GM11168 (cell line): ENCODE results near the gene SEMA4D.

Experiments
- in situ Hi-C: fragments of 300-500 bp; cut with MboI; formaldehyde crosslinking; loops from one replicate; pipeline ENCODE4 v1.12.0; 2022; ENCODE audit warnings: low sequenced_read_pairs; ENCODE audit not compliant: unreplicated experiment

The SEMA4D gene

GRCh38 chr9:89453452-89453851 is 44.5 kb downstream of the SEMA4D start:
- in situ Hi-C loops: no loop called here

DNA sequence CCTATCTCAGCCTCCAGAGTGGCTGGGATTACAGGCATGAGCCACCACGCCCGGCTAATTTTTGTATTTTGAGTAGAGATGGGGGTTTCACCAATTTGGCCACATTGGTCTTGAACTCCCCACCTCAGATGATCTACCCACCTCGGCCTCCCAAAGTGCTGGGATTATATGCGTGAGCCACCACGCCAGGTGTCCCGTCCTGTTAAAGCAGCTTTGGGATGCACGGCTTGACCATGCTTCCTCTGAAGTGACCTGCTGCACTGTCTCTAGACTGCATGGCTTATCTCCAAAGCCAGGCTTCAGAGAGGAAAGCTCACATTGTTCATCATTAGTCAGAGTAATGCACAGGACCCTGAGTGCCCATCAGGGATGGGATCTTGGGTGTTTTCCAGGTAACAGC is 45.4 kb downstream of the SEMA4D start:
- in situ Hi-C loops: no loop called here

GRCh38 chr9:89450213-89450612 is 47.7 kb downstream of the SEMA4D start:
- in situ Hi-C loops: no loop called here

DNA sequence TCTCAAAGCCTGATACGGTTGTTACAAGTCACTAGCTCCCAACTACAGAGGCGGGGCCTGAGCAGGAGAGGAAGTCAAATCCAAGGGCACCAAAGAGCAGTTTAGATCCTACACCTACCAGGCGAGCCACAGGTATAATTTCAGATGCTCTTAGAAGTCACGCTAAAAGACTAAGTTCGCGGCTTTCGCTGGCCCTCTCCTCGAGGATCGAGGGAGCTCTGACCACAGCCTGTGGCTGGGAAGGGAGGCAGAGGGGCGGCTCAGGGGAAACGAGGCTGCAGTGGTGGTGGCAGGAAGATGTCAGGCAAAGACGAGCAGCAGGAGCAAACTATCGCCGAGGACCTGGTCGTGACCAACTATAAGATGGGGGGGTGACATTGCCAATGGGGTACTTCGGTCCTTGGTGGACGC is 48.6 kb downstream of the SEMA4D start:
- in situ Hi-C loops: no loop called here

DNA sequence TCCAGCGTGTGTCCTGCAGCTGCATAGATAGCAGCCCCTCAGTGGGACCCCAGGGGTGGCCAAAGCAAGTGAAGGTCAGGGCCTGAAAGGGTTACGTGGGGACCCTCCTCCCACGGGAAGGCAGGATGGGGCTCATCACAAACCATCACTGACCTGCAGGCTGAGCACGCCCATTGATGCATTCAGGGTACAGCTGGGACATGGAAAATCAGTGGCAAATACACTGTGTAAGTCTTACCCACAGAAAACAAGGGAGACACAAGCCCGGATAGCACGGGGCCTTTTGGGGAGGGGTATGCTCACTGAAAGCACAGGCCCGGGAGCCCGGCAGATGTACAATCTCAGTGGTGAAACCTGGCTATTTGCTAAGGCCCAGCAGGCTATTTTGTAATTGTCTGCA is 49.1 kb downstream of the SEMA4D start:
- in situ Hi-C loops: no loop called here

- in situ Hi-C loops: no loop called here
Measured at GRCh38 chr9:89448381-89448780, 49.5 kb downstream of the SEMA4D start.

DNA sequence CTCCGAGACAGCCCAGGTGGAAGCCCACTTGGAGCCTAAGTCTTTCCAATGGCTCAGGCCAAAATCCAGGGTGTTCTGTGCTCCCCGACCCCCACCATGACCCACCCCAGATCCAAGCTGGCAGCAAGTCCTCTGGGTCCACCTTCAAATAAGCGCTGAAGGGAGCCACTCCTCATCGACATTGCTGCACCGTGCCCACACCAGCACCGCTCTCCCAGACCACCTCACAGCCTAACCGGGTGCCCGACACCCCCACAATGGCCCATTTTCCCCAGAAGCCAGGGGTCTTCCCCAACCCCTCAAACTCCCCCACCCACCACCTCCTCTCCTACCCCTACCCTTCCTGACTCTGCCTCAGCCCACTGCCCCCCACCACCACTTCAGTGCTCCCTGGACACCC is 50.5 kb downstream of the SEMA4D start:
- in situ Hi-C loops: no loop called here

DNA sequence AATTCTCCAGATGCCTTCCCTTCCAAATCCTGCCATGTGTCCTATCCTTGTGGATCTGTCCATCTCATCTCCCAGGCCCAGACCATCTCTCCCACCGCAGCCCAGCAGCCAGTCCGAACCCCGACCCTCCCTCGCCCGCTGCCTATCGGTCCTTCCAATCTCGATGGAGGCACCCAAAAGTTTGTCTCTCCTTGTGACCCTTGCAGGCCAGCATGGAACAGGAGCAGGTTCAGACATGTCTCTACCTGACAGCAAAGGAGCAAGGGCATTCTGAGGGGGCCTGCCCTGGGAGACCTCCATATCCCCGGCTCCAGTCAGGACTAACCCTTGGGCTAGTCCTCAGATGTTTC is 51.0 kb downstream of the SEMA4D start:
- in situ Hi-C loops: no loop called here

DNA sequence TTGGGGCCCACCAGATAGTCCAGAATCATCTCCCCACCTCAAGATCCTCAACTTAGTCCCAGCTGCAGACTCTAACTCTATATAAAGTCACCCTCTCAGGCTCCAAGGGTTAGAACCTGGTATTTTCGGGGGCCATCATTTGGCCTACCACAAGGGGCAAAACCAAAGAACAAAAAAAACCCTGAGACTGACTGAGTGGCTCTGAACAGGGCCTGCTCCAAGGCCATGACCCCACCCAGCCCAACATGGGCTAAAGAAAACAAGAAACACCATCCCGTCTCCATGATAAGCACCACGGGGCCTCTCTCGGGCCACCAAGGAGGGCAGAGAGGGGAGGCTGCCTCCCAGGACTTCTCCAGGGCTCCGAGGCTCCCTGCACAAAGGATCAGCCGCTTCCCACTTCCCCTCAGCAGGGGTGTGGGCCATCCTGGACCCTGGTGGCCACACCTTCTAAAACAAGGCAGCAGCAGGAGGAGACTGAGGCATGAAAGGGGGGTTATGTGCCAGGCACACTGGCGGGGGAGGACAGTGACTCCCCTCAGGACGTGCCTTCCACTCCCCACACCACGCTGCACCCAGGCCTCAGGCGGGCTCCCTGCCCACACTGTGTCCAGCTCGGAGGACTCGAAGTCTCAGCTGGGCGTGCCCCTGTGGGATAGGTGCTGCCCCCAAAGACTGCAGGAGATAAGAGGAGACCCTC is 51.5 kb downstream of the SEMA4D start:
- in situ Hi-C loops: no loop called here

DNA sequence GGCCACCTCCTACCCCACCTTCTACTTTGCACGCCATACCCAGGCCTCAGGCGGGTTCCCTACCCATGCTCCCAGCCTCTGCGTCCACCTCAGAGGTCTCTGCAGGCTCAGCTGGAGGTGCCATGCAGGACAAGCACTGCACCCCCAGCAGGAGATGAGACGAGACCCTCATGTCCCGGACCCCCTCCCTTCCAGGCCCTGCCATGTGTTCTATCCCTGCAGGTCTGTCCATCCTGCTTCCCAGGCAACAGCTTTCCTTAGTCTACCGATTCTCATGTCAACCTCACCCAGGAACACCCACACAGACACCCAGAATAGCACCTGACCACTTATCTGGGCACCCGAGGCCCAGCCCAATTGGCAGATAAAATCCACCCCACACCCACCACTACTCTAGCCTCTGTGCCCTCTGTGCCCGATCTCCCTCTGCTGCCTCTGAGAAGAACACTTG is 52.1 kb downstream of the SEMA4D start:
- in situ Hi-C loops: no loop called here

- in situ Hi-C loops: no loop called here
Measured at GRCh38 chr9:89444925-89445765, 52.8 kb downstream of the SEMA4D start.

- in situ Hi-C loops: no loop called here
Measured at GRCh38 chr9:89444274-89444673, 53.6 kb downstream of the SEMA4D start.

- in situ Hi-C loops: no loop called here
Measured at GRCh38 chr9:89442981-89443814, 54.7 kb downstream of the SEMA4D start.

GRCh38 chr9:89442501-89442978 is 55.4 kb downstream of the SEMA4D start:
- in situ Hi-C loops: no loop called here

DNA sequence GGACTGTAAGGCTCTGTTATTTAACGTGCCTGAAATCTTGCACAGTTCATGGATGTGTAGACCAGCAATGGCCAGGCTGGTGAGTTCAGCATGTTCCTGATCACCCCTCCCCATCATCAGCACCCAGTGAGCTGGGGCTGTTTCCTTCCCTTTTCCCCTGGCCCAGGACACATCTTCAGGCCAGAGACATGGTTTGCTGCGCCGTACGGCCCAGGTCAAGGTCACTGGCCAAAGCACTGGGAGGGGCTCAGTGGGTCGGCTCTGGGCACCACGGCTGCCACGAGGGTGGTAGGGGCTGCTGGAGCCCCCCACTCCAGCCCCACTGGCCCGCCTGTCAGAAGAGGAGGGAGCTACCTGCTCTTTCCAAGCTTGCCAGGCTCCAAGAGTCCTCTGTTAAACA is 55.9 kb downstream of the SEMA4D start:
- in situ Hi-C loops: no loop called here

- in situ Hi-C loops: no loop called here
Measured at GRCh38 chr9:89441655-89441970, 56.3 kb downstream of the SEMA4D start.

- in situ Hi-C loops: no loop called here
Measured at GRCh38 chr9:89440951-89441654, 56.8 kb downstream of the SEMA4D start.

DNA sequence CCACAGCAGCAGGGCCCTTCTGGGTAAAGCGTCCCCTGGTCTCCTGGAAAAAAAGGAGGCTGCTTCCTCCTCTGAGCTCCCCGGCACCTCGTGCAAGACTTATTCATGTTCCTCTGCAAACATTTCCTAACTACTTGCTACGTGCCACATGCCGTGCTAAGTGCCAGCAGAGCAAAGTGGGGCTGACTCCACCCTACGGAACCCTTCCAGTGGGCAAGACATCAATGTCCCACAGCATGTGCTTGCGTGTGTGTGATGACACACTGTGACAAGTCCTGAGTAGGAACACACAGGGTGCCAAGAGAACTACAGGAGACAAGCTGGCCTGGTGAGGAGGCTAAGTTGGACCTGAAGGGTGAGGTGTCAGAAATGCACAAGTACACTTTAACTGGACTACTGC is 57.4 kb downstream of the SEMA4D start:
- in situ Hi-C loops: no loop called here

- in situ Hi-C loops: no loop called here
Measured at GRCh38 chr9:89440046-89440445, 57.9 kb downstream of the SEMA4D start.

DNA sequence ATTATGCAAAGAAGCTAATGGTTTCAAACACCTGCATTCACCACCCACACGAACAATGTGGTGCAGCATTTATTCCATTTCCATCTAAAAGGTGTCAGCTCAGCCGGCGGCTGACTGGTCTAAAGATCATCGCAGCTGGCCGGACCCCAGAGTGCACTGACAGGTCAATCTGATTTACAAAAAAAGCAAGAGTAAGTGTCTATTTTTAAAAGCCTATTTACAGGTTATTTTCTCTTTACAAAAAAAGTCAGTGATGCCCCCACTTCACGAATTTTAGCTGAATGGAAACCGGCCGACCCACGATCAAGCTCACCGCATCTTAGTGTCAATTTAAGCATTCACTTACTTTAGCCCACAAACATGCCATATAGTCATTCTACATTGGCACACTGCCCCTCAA is 58.3 kb downstream of the SEMA4D start:
- in situ Hi-C loops: no loop called here
